ENCODE data around the gene FAM163B. TPM values are rescaled to one million over a fixed set of nuclear protein-coding genes. Genes with fewer than 3 reads are reported as not detected.

FAM163B gene
- total RNA-seq, 1 donor from 2014 or later = not detected

DNA sequence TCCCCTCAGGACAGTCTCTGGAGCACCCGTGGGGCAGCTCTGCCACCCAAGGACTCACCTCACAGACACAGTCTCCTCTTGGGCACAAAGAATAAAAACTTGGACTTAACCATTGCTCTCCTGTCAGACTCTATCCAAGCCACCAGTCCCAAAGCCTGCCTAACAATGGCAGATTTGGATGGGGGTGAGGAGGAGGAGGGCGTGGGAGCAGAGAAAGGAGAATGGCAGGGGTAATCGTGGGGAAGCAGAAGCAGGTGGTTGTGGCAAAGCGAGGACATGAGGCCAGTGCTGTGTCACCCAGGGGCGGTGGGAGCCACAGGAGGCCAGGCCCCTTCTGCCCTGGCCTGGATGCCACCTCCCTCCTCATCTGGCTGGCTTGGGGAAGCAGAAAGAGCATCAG is 5.5 kb upstream of the FAM163B start:
- TF ChIP-seq, protein P1, sequence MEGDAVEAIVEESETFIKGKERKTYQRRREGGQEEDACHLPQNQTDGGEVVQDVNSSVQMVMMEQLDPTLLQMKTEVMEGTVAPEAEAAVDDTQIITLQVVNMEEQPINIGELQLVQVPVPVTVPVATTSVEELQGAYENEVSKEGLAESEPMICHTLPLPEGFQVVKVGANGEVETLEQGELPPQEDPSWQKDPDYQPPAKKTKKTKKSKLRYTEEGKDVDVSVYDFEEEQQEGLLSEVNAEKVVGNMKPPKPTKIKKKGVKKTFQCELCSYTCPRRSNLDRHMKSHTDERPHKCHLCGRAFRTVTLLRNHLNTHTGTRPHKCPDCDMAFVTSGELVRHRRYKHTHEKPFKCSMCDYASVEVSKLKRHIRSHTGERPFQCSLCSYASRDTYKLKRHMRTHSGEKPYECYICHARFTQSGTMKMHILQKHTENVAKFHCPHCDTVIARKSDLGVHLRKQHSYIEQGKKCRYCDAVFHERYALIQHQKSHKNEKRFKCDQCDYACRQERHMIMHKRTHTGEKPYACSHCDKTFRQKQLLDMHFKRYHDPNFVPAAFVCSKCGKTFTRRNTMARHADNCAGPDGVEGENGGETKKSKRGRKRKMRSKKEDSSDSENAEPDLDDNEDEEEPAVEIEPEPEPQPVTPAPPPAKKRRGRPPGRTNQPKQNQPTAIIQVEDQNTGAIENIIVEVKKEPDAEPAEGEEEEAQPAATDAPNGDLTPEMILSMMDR (conservative IDR thresholded peaks at IDR 0.05) = no peak
- no peak for DNase-seq (ENCODE audit: low read depth, low spot score)
- no peak overlapping the region for H3K4me3 Mint-ChIP-seq
- H3K9me3 Mint-ChIP-seq = no peaks in the 10 kb centered on the region
- peaks cover 82% of the 10 kb centered on the region for H3K27me3 Mint-ChIP-seq (ENCODE audit: low read depth)
- H3K27ac Mint-ChIP-seq (ENCODE audit: unreplicated experiment) = no peak overlapping the region
- H3K36me3 Mint-ChIP-seq (ENCODE audit: low read depth) = no peaks in the 10 kb centered on the region
- no peaks in the 10 kb centered on the region for H3K4me1 Mint-ChIP-seq

DNA sequence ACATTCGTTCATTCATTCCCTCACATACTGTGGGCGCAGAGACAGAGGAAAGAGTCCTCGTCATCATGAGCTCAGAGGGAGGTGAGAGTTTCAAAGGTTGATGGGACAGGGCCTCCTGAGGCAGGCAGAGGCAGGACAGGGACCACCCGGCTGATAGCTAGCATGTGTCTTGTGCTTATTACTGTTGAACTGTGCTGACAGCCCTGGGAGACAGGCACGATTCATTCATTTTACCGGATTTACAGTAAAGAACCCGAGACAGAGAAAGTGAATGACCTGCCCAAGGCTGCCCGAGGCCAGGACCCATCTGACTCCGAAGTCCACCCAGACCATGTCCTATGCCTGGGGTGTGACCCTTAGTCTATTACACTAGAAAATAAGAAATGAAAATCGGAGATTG is 4.9 kb upstream of the FAM163B start:
- Mint-ChIP-seq H3K27ac (ENCODE audit: unreplicated experiment) (no peak overlapping the region), H3K36me3 (ENCODE audit: low read depth) (no peaks in the 10 kb centered on the region), H3K4me3 (no peak overlapping the region), H3K27me3 (ENCODE audit: low read depth) (peaks cover 81% of the 10 kb centered on the region), H3K9me3 (no peaks in the 10 kb centered on the region), H3K4me1 (no peaks in the 10 kb centered on the region)
- TF ChIP-seq, protein P1 (conservative IDR thresholded peaks at IDR 0.05) = no peak
- no peak for DNase-seq (ENCODE audit: low read depth, low spot score)

DNA sequence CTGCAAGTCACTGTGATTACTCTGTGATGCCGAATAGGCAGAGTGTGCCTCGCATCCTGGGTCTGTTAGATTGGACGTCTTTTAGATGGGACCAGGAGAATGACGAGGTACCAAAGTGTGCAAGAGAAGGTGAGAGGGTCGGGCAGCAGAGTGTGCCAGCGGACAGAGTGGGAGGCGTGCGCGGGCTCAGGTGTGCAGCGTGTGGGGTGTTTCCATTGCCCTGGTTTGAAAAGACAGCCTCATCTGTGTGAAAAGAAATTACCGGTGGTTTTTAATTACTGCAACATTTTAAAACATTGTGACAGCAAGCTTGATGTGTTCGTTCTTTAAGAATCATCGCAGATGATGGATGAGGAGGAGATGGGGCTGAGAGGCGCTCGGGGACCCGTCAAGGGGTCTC is 4.2 kb upstream of the FAM163B start:
- H3K27ac Mint-ChIP-seq (ENCODE audit: unreplicated experiment) = no peak overlapping the region
- no peak overlapping the region for H3K4me3 Mint-ChIP-seq
- H3K4me1 Mint-ChIP-seq = no peaks in the 10 kb centered on the region
- DNase-seq (ENCODE audit: low read depth, low spot score) = no peak
- H3K27me3 Mint-ChIP-seq (ENCODE audit: low read depth) = peaks cover 79% of the 10 kb centered on the region
- no peaks in the 10 kb centered on the region for H3K9me3 Mint-ChIP-seq
- TF ChIP-seq, protein P1 (conservative IDR thresholded peaks at IDR 0.05) = no peak
- H3K36me3 Mint-ChIP-seq (ENCODE audit: low read depth) = no peaks in the 10 kb centered on the region

DNA sequence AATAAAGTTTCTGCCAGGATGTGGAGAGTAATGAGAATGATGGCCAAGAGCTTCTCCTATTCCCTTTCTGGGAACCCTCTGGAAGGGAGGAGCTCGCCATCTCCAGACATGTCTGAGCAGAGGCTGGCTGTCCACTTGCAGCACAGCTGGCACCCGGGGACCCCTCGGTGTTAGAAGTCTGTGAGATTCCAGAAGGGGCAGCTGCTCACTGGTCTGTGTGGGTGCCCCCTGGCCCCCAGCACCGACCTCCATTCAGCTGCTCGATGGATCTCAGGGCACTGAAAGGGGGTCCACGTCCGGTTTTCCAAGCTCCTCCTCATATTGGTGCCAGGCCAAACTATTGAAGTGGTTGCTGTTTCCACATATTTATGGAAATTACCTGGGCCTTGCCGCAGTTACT is 3.6 kb upstream of the FAM163B start:
- DNase-seq (ENCODE audit: low read depth, low spot score) = no peak
- no peaks in the 10 kb centered on the region for H3K4me1 Mint-ChIP-seq
- TF ChIP-seq, protein P1 (conservative IDR thresholded peaks at IDR 0.05) = no peak
- no peak overlapping the region for H3K27ac Mint-ChIP-seq (ENCODE audit: unreplicated experiment)
- no peak overlapping the region for H3K4me3 Mint-ChIP-seq
- no peaks in the 10 kb centered on the region for H3K36me3 Mint-ChIP-seq (ENCODE audit: low read depth)
- peaks cover 79% of the 10 kb centered on the region for H3K27me3 Mint-ChIP-seq (ENCODE audit: low read depth)
- no peaks in the 10 kb centered on the region for H3K9me3 Mint-ChIP-seq

DNA sequence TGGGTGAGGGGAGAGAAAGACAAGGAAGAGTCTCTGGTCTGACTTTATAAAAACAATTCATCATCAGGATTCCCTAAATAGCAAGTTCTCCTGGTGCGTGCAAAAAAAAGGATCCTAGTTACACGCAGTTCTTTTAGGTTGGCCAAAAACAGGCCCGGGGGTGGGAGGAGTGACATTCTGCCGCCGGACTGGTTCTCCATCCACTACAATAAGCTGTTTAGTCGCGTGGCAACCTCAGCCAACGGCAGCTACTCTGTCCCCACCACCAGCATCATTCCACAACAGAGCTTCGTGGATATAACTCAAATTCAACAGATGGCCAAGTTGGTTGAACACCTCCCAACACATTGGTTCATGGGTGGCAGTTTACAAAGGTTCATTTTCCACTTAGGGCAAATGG is 2.9 kb upstream of the FAM163B start:
- peaks cover 82% of the 10 kb centered on the region for H3K27me3 Mint-ChIP-seq (ENCODE audit: low read depth)

More for the DNA sequence above, 2.9 kb upstream of the FAM163B start:
- H3K36me3 Mint-ChIP-seq (ENCODE audit: low read depth) = no peaks in the 10 kb centered on the region
- no peak for DNase-seq (ENCODE audit: low read depth, low spot score)
- no peak overlapping the region for H3K4me3 Mint-ChIP-seq
- no peaks in the 10 kb centered on the region for H3K9me3 Mint-ChIP-seq
- TF ChIP-seq, protein P1 (conservative IDR thresholded peaks at IDR 0.05) = no peak
- no peaks in the 10 kb centered on the region for H3K4me1 Mint-ChIP-seq
- no peak overlapping the region for H3K27ac Mint-ChIP-seq (ENCODE audit: unreplicated experiment)

Measured in neural crest cell (in vitro differentiated cells).